ENCODE measurements around the gene DCDC2. TPM values are rescaled to one million over a fixed set of nuclear protein-coding genes. Genes with fewer than 3 reads are reported as not detected.

The DCDC2 gene
- total RNA-seq, 2 donors from 2014 or later = 0.34 to 2.5 TPM

- Histone ChIP-seq H3K36me3 (no peaks in the 10 kb centered on the region), H3K27ac (peak overlapping the region in 1 of 2 donors; percentile 3), H3K9me3 (no peaks in the 10 kb centered on the region), H3K4me3 (peak overlapping the region; percentile 27 to 41), H3K4me1 (replicated peaks) (peaks cover 4% of the 10 kb centered on the region), H3K27me3 (replicated peaks; ENCODE audit: insufficient read depth) (no peaks in the 10 kb centered on the region)
- intact Hi-C loops (cut with DNase I) = no loop called here
- TF ChIP-seq POLR2AphosphoS5 (IDR thresholded peaks at IDR 0.05) (no peak), CTCF (IDR thresholded peaks at IDR 0.05) (peak in 3 of 4 experiments; percentile 39 to 60 (median 57)), POLR2A (IDR thresholded peaks at IDR 0.05) (no peak)
- DNase-seq (ENCODE audit: low spot score) = peak; percentile 39
- WGBS = 2% methylated on average over 55 of the region's 55 CpGs
Measured at GRCh38 chr6:24359640-24360454, 2.0 kb upstream of the DCDC2 start.

- H3K4me1 ChIP-seq (replicated peaks) = peaks cover 4% of the 10 kb centered on the region
- 34% methylated on average over 12 of the region's 12 CpGs for WGBS
- TF ChIP-seq POLR2A (IDR thresholded peaks at IDR 0.05) = no peak
- no peak for TF ChIP-seq CTCF (IDR thresholded peaks at IDR 0.05)
- no peak for TF ChIP-seq POLR2AphosphoS5 (IDR thresholded peaks at IDR 0.05)
- no peaks in the 10 kb centered on the region for H3K9me3 ChIP-seq
- H3K27me3 ChIP-seq (replicated peaks; ENCODE audit: insufficient read depth) = no peaks in the 10 kb centered on the region
- no peak overlapping the region for H3K27ac ChIP-seq
- H3K4me3 ChIP-seq = peak overlapping the region; percentile 6 to 24
- no peaks in the 10 kb centered on the region for H3K36me3 ChIP-seq
- intact Hi-C loops (cut with DNase I) = no loop called here
- no peak for DNase-seq (ENCODE audit: low spot score)
Measured at GRCh38 chr6:24358219-24358821, 461 bp upstream of the DCDC2 start.

GRCh38 chr6:24356310-24356973 lies 1.4 kb downstream of the DCDC2 start:
- DNase-seq (ENCODE audit: low spot score) = no peak
- Histone ChIP-seq H3K9me3 (no peaks in the 10 kb centered on the region), H3K27ac (no peak overlapping the region), H3K27me3 (replicated peaks; ENCODE audit: insufficient read depth) (no peaks in the 10 kb centered on the region), H3K4me1 (replicated peaks) (peaks cover 4% of the 10 kb centered on the region), H3K4me3 (no peak overlapping the region), H3K36me3 (no peaks in the 10 kb centered on the region)
- WGBS = 62% methylated on average over 5 of the region's 5 CpGs
- no peak for TF ChIP-seq CTCF (IDR thresholded peaks at IDR 0.05)
- TF ChIP-seq POLR2A (IDR thresholded peaks at IDR 0.05) = no peak
- TF ChIP-seq POLR2AphosphoS5 (IDR thresholded peaks at IDR 0.05) = no peak
- intact Hi-C loops (cut with DNase I) = no loop called here

GRCh38 chr6:24355393-24355792 lies 2.5 kb downstream of the DCDC2 start:
- no peaks in the 10 kb centered on the region for H3K27me3 ChIP-seq (replicated peaks; ENCODE audit: insufficient read depth)
- no peaks in the 10 kb centered on the region for H3K9me3 ChIP-seq
- WGBS = 45% methylated on average over 4 of the region's 4 CpGs

More at GRCh38 chr6:24355393-24355792, 2.5 kb downstream of the DCDC2 start:
- H3K27ac ChIP-seq = no peak overlapping the region
- TF ChIP-seq POLR2AphosphoS5 (IDR thresholded peaks at IDR 0.05) (no peak), CTCF (IDR thresholded peaks at IDR 0.05) (no peak), POLR2A (IDR thresholded peaks at IDR 0.05) (no peak)
- no peaks in the 10 kb centered on the region for H3K36me3 ChIP-seq
- intact Hi-C loops (cut with DNase I) = no loop called here
- no peak for DNase-seq (ENCODE audit: low spot score)
- H3K4me3 ChIP-seq = no peak overlapping the region
- peaks cover 4% of the 10 kb centered on the region for H3K4me1 ChIP-seq (replicated peaks)
